Neural cell (in vitro differentiated cells): ENCODE results near the gene VSIG8.

Experiments used
- EZH2 ChIP-seq: fragments of 200-600, 300-800 bp; shearing (Covaris generic), sonication (generic); IDR thresholded peaks from 2 replicates; pipeline ENCODE4 v1.6.1; 2014; ENCODE audit warnings: antibody characterized with exemption, low read length, borderline replicate concordance, mild to moderate bottlenecking; ENCODE audit not compliant: insufficient read depth, poor library complexity, severe bottlenecking
- RAD21 ChIP-seq: fragments of 450-650 bp; conservative IDR thresholded peaks from 2 replicates; pipeline ENCODE4 v1.6.1; 2014; ENCODE audit warnings: antibody characterized with exemption, mild to moderate bottlenecking, moderate library complexity
- SMC3 ChIP-seq: fragments of 450-650 bp; conservative IDR thresholded peaks from 2 replicates; pipeline ENCODE4 v1.6.1; 2014; ENCODE audit warnings: antibody characterized with exemption, mild to moderate bottlenecking, moderate library complexity; ENCODE audit not compliant: poor library complexity
- TF ChIP-seq, protein P1 (sequence below): fragments of 450-650 bp; IDR thresholded peaks from 2 replicates; pipeline ENCODE4 v1.5.1; 2014; ENCODE audit warnings: antibody characterized with exemption, mild to moderate bottlenecking, moderate library complexity; ENCODE audit not compliant: poor library complexity, severe bottlenecking

DNA sequence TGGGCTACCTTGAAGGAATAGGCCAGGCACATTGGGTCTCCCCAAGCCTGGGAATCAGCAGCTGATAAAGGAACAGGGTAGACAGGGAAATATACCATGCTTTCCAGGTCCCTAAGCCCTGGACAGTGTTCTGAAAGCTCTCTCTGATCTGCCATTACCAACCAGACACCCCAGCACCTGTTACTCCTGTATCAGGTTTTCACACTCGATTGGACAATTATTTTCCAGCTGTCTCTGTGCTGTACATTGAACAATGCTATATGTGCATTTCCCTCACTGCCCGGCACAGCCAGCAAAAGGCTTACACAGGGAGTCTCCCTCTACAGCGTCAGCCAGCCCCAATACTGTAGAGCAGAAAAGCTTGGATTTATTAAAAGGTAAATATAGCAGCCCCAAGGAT is 32.8 kb upstream of the VSIG8 start:
- TF ChIP-seq SMC3 (no peak), RAD21 (no peak), EZH2 (no peak)
- TF ChIP-seq, protein P1, sequence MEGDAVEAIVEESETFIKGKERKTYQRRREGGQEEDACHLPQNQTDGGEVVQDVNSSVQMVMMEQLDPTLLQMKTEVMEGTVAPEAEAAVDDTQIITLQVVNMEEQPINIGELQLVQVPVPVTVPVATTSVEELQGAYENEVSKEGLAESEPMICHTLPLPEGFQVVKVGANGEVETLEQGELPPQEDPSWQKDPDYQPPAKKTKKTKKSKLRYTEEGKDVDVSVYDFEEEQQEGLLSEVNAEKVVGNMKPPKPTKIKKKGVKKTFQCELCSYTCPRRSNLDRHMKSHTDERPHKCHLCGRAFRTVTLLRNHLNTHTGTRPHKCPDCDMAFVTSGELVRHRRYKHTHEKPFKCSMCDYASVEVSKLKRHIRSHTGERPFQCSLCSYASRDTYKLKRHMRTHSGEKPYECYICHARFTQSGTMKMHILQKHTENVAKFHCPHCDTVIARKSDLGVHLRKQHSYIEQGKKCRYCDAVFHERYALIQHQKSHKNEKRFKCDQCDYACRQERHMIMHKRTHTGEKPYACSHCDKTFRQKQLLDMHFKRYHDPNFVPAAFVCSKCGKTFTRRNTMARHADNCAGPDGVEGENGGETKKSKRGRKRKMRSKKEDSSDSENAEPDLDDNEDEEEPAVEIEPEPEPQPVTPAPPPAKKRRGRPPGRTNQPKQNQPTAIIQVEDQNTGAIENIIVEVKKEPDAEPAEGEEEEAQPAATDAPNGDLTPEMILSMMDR, result no peak
